Liver (tissue), 3 donors: ENCODE data around the gene HMSD.
A peak's percentile ranks its signal among the peaks of the same experiment; 100 is the strongest.

Experiments
- ATF3 ChIP-seq: IDR thresholded peaks from 2 replicates; pipeline ENCODE4 v1.6.1; 2016; ENCODE audit warnings: antibody characterized with exemption
- CTCF ChIP-seq: fragments of 150-350 bp; IDR thresholded peaks from 2 replicates; pipeline ENCODE4 v1.5.1; 2017; ENCODE audit warnings: improper control_type of control experiment, low read depth, low read length; ENCODE audit not compliant: missing input control
- GABPA ChIP-seq, 2 donors: IDR thresholded peaks in 1 of 2; conservative IDR thresholded peaks in 1 of 2; 2 replicates each; pipeline ENCODE4 v1.6.1; 2016; ENCODE audit warnings: antibody characterized with exemption in 2 of 2, mild to moderate bottlenecking in 1 of 2, moderate library complexity in 1 of 2
- JUND ChIP-seq, 2 donors: IDR thresholded peaks; 2 replicates each; pipeline ENCODE4 v1.6.1; 2016; ENCODE audit warnings: antibody characterized with exemption in 2 of 2
- donor health status: healthy.
- donor health status: healthy.

- TF ChIP-seq CTCF (no peak), JUND (IDR thresholded peaks at IDR 0.05) (peak; percentile 88 to 97), ATF3 (peak; percentile 89), GABPA (IDR thresholded peaks at IDR 0.05 in 1 of 2, conservative IDR thresholded peaks at IDR 0.05 in 1 of 2) (peak in 1 of 2 donors; percentile 84)
These were observed 21.1 kb downstream of the HMSD start, which contains the start of gene SERPINB8 for GRCh38 chr18:63969942-63970808.
